HG03095 (cell line): ENCODE data around the gene CARHSP1.
"Not testable (repeated sequence)": the region's sequence is repeated elsewhere in the genome, so short reads cannot be mapped to it uniquely, and the experiment has no call there.

ENCODE experiments used
- ATAC-seq: cut with Tn5 transposase; IDR thresholded peaks from one replicate; pipeline ENCODE4 v1.9.1; 2021; ENCODE audit warnings: moderate library complexity; ENCODE audit not compliant: unreplicated experiment

Gene CARHSP1

GRCh38 chr16:8858994-8859912 is 9.6 kb downstream of the CARHSP1 start:
- no peak for ATAC-seq

GRCh38 chr16:8855972-8856371 is 12.8 kb downstream of the CARHSP1 start:
- no peak for ATAC-seq

GRCh38 chr16:8855051-8855786 is 13.6 kb downstream of the CARHSP1 start:
- ATAC-seq = no peak

- no peak for ATAC-seq
Observed at GRCh38 chr16:8854298-8854948, 14.4 kb downstream of the CARHSP1 start.

- ATAC-seq = no peak
Observed at GRCh38 chr16:8853611-8854010, 15.2 kb downstream of the CARHSP1 start.

GRCh38 chr16:8853150-8853549 is 15.7 kb downstream of the CARHSP1 start:
- ATAC-seq = no peak

- no peak for ATAC-seq
Observed at GRCh38 chr16:8852534-8852933, 16.3 kb downstream of the CARHSP1 start.

- no peak for ATAC-seq
Observed at GRCh38 chr16:8851761-8852403, 16.9 kb downstream of the CARHSP1 start.

- no peak for ATAC-seq
Observed at GRCh38 chr16:8850279-8850885, 18.4 kb downstream of the CARHSP1 start.

GRCh38 chr16:8849411-8850011 is 19.3 kb downstream of the CARHSP1 start:
- ATAC-seq = no peak

- ATAC-seq = no peak
Observed at GRCh38 chr16:8848939-8849391, 19.8 kb downstream of the CARHSP1 start.

GRCh38 chr16:8848231-8848938 is 20.4 kb downstream of the CARHSP1 start:
- ATAC-seq = no peak

- no peak for ATAC-seq
Observed at GRCh38 chr16:8847623-8848022, 21.2 kb downstream of the CARHSP1 start.

- ATAC-seq = no peak
Observed at GRCh38 chr16:8847145-8847544, 21.7 kb downstream of the CARHSP1 start.

- ATAC-seq = no peak
Observed at GRCh38 chr16:8846401-8846932, 22.3 kb downstream of the CARHSP1 start.

GRCh38 chr16:8845699-8846298 is 23.0 kb downstream of the CARHSP1 start:
- no peak for ATAC-seq

GRCh38 chr16:8843296-8843695 is 25.5 kb downstream of the CARHSP1 start:
- not testable (repeated sequence) for ATAC-seq

GRCh38 chr16:8842016-8842415 is 26.8 kb downstream of the CARHSP1 start:
- not testable (repeated sequence) for ATAC-seq

GRCh38 chr16:8837594-8837993 is 31.2 kb downstream of the CARHSP1 start:
- not testable (repeated sequence) for ATAC-seq
